ENCODE data around the gene GMCL1.
"Not testable (repeated sequence)": the region's sequence is repeated elsewhere in the genome, so short reads cannot be mapped to it uniquely, and the experiment has no call there.

GMCL1 gene

GRCh38 chr2:69807821-69808540 lies 21.5 kb upstream of the GMCL1 start:
- no peak for DNase-seq (ENCODE audit: low read depth)

GRCh38 chr2:69810550-69810949 lies 18.9 kb upstream of the GMCL1 start:
- no peak for DNase-seq (ENCODE audit: low read depth)

GRCh38 chr2:69811018-69811417 lies 18.4 kb upstream of the GMCL1 start:
- no peak for DNase-seq (ENCODE audit: low read depth)

GRCh38 chr2:69811591-69811990 lies 17.9 kb upstream of the GMCL1 start:
- no peak for DNase-seq (ENCODE audit: low read depth)

GRCh38 chr2:69815717-69816116 lies 13.7 kb upstream of the GMCL1 start:
- peak; percentile 13 for DNase-seq (ENCODE audit: low read depth)

GRCh38 chr2:69816923-69817542 lies 12.4 kb upstream of the GMCL1 start:
- peak; percentile 85 for DNase-seq (ENCODE audit: low read depth)

GRCh38 chr2:69817729-69818501 lies 11.5 kb upstream of the GMCL1 start:
- peak; percentile 40 for DNase-seq (ENCODE audit: low read depth)

GRCh38 chr2:69827796-69828540 lies 1.5 kb upstream of the GMCL1 start:
- no peak for DNase-seq (ENCODE audit: low read depth)

GRCh38 chr2:69828938-69829255 lies 563 bp upstream of the GMCL1 start:
- no peak for DNase-seq (ENCODE audit: low read depth)

- DNase-seq (ENCODE audit: low read depth): peak; percentile 44
These were observed 815 bp downstream of the GMCL1 start for GRCh38 chr2:69830045-69830905.

GRCh38 chr2:69830906-69831241 lies 1.4 kb downstream of the GMCL1 start:
- not testable (repeated sequence) for DNase-seq (ENCODE audit: low read depth)

- peak; percentile 5 for DNase-seq (ENCODE audit: low read depth)
These were observed 2.0 kb downstream of the GMCL1 start for GRCh38 chr2:69831354-69831905.

GRCh38 chr2:69833752-69834151 lies 4.3 kb downstream of the GMCL1 start:
- no peak for DNase-seq (ENCODE audit: low read depth)

GRCh38 chr2:69835666-69836065 lies 6.2 kb downstream of the GMCL1 start:
- no peak for DNase-seq (ENCODE audit: low read depth)

- no peak for DNase-seq (ENCODE audit: low read depth)
These were observed 6.9 kb downstream of the GMCL1 start for GRCh38 chr2:69836316-69836715.

- no peak for DNase-seq (ENCODE audit: low read depth)
These were observed 8.1 kb downstream of the GMCL1 start for GRCh38 chr2:69837533-69837932.

- DNase-seq (ENCODE audit: low read depth): no peak
These were observed 14.5 kb downstream of the GMCL1 start for GRCh38 chr2:69843993-69844392.

GRCh38 chr2:69844560-69844959 lies 15.1 kb downstream of the GMCL1 start:
- DNase-seq (ENCODE audit: low read depth): no peak

- DNase-seq (ENCODE audit: low read depth): no peak
These were observed 17.0 kb downstream of the GMCL1 start for GRCh38 chr2:69846182-69847067.

- no peak for DNase-seq (ENCODE audit: low read depth)
These were observed 17.8 kb downstream of the GMCL1 start for GRCh38 chr2:69847068-69847828.
